ENCODE data around the gene DSC2.
"Not testable (repeated sequence)": the region's sequence is repeated elsewhere in the genome, so short reads cannot be mapped to it uniquely, and the experiment has no call there.

DSC2 gene

DNA sequence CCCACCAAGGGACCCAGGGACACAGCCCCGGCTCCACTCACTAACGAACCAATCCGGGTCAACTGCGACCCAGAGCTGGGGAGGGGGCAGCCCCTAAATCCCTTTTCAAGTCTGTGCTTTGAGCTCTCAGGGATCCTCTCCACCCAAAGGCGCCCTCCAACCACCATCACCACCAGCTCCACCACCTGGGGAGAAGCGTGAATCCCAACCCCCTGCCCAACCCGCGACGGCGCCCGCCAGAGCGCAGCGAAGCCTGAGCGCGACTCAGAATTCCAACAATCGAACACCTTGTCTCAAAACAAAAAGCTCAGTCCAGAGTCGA, 60.2 kb downstream of the DSC2 start:
- no peak for DNase-seq

DNA sequence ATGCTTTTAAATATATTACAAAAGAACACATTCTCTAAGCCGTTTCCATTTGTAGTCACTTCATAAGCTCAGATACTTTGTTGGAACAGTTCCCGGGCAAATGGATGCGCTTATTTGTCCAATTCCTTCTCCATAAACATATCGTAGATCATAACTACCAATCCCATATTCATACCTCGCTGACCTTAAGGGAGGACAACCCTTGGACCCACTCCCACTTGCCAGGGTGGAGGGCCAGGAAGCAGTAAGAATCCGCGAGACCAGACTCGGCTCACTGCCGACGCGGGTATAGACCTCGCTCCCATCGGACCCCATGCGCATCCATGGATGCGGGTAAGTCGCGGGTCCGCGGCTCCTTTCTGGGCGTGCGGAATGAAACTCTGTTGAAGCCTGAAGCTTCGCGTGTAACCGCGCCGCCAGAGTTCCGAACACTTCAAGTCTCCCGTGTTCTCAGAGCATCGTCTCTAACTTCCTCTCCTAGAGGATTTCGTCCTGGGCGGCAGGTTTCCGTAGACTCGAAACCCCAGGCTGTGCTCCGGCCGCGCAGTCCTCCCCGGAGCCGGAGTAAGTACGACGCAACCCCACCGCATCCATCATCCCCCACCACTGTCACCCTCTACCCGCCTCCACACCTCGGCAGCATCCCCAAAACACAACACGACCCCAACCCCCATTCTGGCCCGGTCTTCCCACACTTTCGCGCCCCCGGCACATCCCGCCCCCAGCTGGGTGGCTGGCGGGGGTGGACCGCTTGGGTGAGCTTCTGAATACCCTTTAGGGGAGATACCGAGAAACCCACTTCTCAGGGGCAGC, 60.7 kb downstream of the DSC2 start:
- DNase-seq, result no peak

DNA sequence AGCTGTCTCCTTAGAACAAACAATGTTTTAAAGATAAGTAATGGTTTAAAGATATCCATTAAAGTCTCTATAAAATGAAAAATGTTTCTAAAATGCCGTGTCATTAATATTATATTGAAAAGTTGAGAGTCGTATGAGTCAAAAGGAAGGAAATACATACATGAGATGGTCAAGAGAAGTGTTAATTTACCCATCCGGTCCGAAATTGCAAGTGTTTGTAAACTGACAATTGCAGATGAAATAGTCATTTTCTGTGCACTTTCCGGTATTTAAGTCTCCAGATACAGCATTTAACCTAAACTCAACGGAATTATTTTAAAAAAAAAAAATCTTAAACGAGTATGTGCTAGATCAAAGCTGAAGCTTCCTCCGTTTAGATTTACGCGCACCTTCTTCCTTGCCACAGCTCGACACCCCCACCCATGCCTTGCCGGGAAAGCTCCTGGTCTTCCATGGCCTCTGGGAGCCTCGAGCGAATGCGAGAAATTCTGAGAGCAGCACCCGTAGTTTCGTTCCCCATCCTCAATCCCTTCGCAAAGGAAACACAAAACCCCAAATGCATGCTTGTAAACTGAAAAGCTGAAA, 61.4 kb downstream of the DSC2 start:
- no peak for DNase-seq

DNA sequence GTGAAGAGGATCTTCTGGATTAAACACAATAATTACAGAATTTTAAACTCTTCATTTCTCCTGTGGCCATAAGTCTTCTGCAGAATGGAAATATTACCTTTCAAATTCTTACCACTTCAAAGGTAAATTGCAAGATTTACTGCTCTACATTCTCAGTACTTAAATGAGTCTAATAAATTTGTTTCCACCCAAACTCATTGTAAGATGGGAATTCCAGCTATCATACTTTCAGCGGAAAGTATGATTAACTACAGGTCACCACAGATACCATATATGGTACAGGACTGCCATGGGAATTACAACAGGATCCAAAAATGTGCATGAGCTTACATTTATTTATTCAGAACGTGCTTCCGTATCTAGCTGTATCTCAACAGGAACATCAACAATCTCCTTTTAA, 62.8 kb downstream of the DSC2 start:
- DNase-seq, result no peak

DNA sequence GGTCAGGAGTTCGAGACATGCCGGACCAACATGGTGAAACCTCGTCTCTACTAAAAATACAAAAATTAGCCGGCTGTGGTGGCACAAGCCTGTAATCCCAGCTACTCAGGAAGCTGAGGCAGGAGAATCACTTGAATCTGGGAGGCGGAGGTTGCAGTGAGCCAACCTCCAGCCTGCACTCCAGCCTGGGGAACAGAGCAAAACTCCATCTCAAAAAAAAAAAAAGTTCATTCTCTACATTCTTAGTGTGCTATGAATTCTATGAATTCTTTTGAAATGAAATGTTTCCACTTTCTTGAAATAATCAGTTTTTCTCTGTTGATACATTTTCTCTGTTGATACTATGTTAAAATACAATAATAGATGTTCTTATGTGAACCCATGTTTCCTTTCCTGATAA, 64.5 kb downstream of the DSC2 start:
- not testable (repeated sequence) for DNase-seq

DNA sequence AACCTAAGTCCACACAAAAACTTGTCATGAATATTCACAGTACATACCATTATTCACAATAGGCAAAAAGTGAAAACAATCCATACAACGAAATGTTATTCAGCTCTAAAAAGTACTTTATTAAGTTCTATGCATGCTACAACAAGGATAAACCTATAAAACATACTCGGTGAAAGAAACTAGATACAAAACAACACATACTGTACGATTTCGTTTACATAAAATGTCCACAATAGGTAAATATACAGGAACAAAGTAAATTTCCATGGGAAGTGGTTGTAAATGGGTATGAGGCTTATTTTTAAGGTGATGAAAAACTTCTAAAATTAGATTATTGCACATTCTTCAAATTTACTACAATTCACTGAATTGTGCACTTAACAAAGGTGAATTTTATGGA, 67.7 kb downstream of the DSC2 start:
- no peak for DNase-seq

DNA sequence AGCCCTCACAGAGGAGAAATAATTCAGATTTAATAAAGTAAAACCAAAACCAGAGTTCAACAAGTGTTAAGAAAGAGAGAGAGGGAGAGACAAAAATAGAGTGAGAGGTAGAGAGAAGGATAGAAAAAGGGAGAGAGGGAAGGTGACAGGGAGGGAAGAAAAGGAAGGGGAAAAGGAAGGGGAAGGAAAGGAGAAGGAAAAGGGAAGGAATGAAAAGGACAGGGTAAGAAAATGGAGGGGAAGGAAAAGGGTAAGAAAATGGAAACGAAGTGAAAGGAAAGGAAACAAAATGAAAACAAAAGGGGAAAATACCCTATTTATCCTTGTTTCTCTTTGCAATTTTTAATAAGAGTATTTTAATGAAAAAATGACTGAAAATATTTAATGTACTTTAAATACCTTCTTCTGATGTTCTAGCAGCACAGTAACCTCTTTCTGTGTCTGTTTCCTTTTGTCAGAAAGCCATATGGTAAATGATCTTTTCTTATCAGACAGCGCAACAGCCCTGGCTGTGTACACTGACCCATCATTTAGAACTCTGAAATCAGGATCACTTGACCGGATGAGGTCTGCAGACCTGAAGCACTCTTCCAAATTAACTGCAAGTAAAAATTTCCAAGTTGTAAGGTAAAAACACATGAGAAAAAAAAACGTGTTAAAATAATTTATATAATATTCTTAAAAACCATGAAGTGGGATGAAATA, 71.5 kb downstream of the DSC2 start:
- DNase-seq, result no peak

DNA sequence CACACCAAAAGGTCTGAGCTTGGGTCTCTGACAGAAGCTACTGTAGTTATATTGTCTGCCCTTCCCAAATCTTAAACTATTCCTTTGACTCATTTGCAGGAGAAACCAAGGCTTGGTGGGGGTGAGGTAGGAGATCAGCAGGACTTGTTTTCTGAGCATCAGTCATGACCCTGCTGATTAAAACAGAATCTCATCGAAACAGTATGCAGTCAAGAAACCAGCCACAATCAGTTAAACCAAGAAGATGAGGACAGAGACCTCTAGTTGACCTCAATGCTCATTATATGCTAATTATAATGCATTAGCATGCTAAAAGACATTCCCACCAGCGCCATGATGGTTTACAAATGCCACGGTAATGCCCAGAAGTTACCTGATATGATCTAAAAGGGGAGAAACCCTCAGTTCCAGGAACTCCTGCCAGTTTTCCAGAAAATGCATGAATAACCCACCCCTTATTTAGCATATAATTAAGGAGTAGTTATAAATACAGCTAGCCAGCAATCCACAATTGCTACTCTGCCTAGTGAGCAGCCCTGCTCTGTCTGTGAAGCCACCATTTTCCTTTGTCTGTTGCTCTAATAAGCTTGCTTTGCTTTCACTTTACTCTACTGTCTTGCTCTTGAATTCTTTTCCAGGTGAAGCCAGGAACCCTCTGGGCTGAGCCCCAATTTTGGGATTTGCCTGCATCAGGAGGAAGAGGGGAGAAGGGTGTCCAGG, 86.3 kb downstream of the DSC2 start:
- no peak for DNase-seq

DNA sequence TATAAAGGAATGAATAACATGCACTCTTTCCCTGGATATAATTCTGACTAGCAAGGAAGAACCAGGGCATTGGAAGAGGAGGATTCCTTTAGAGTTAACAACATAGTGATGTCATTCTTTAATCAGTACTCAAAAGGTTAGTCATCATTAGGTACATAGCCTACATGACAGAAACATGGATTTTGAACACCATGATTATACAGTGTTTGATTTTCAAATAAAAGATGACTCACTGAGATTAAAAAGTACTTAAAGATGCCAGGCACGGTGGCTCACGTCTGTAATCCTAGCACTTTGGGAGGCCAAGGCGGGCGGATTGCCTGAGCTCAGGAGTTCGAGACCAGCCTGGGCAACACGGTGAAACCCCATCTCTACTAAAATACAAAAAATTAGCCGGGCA, 90.8 kb downstream of the DSC2 start:
- not testable (repeated sequence) for DNase-seq

DNA sequence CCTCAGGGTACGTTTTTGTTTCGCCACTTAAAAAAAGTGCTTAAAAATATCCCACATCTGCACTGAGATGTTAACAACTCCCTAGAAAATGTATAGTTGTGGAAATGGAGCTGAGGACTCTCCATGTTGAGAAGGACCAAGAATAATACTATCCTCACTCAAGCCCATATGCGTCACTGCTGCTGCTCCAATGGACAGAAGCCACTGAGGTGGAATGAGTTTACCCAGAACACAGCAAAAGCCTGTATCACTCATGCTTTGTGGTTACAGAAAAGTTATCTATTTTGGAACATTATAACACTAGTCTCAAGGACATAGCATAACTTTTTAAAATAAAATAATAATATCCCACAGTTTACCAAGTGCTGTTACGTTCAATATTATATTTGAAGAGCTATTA, 91.6 kb downstream of the DSC2 start:
- no peak for DNase-seq

Measured in NK-92 treated with Interleukin-12 subunit alpha and Interleukin-12 subunit beta, amount 100 ng/mL, for 24 hours (cell line).